K562 (cell line): ENCODE data around the gene GPR108. TPM values are rescaled to one million over a fixed set of nuclear protein-coding genes. Genes with fewer than 3 reads are reported as not detected.

Experiments
- CBX2 ChIP-seq: fragments of 200-600 bp; sonication (generic); IDR thresholded peaks from one replicate; pipeline ENCODE4 v1.6.1; 2012; ENCODE audit warnings: mild to moderate bottlenecking, low read length, inconsistent platforms; ENCODE audit not compliant: insufficient read depth, poor library complexity, severe bottlenecking
- FOXP1 ChIP-seq: sonication (generic); formaldehyde crosslinking; IDR thresholded peaks from 2 replicates; pipeline ENCODE4 v1.8.0; 2022; ENCODE audit warnings: mild to moderate bottlenecking, missing genetic modification reagents
- HOXB6 ChIP-seq: fragments of 250-450 bp; sonication (Bioruptor Pico); IDR thresholded peaks from 2 replicates; pipeline ENCODE4 v1.5.1; 2022; ENCODE audit warnings: mild to moderate bottlenecking, borderline replicate concordance
- LARP7 ChIP-seq: fragments of 450-650 bp; IDR thresholded peaks from 2 replicates; pipeline ENCODE4 v1.6.1; 2016
- MEF2A ChIP-seq: IDR thresholded peaks from 2 replicates; pipeline ENCODE4 v1.6.1; 2011; ENCODE audit warnings: low read depth, mild to moderate bottlenecking, low read length, moderate library complexity; ENCODE audit not compliant: control insufficient read depth
- NELFE ChIP-seq: IDR thresholded peaks from 2 replicates; pipeline ENCODE4 v1.6.1; 2011; ENCODE audit warnings: mild to moderate bottlenecking; ENCODE audit not compliant: insufficient read depth, insufficient read length
- NEUROD1 ChIP-seq: fragments of 150-350 bp; IDR thresholded peaks from 2 replicates; pipeline ENCODE4 v1.6.1; 2014; ENCODE audit warnings: borderline replicate concordance, low read length, low read depth; ENCODE audit not compliant: partially characterized antibody
- NR1H2 ChIP-seq: sonication (generic); formaldehyde crosslinking; IDR thresholded peaks from 2 replicates; pipeline ENCODE4 v1.4.0; 2020; ENCODE audit warnings: mild to moderate bottlenecking, missing genetic modification reagents
- NR4A1 ChIP-seq, 2 experiments: fragments of 250-450 bp in 1 of 2; fragments of 450-650 bp in 1 of 2; sonication (Bioruptor Pico) in 1 of 2; IDR thresholded peaks; 2 replicates each; pipeline versions ENCODE4 v1.4.0 to v1.6.1; 2016 to 2020; ENCODE audit warnings: mild to moderate bottlenecking in 2 of 2, missing compliant biosample characterization in 1 of 2, missing genetic modification characterization in 1 of 2, moderate library complexity in 1 of 2
- POLR2B ChIP-seq: fragments of 450-650 bp; IDR thresholded peaks from 2 replicates; pipeline ENCODE4 v1.6.1; 2018; ENCODE audit warnings: low read depth; ENCODE audit not compliant: partially characterized antibody
- POLR2G ChIP-seq: fragments of 200-400 bp; formaldehyde crosslinking; IDR thresholded peaks from 2 replicates; pipeline ENCODE4 v1.6.1; 2017; ENCODE audit warnings: low read depth, mild to moderate bottlenecking, antibody characterized with exemption, low read length, moderate library complexity
- POLR3A ChIP-seq: IDR thresholded peaks from 2 replicates; pipeline ENCODE4 v1.6.1; 2011; ENCODE audit warnings: borderline replicate concordance, mild to moderate bottlenecking, moderate library complexity; ENCODE audit not compliant: insufficient read length, insufficient read depth; ENCODE audit errors: extremely low read depth
- PTRF ChIP-seq: fragments of 450-650 bp; IDR thresholded peaks from 2 replicates; pipeline ENCODE4 v1.6.1; 2016; ENCODE audit warnings: mild to moderate bottlenecking, missing genetic modification characterization, missing compliant biosample characterization
- RBM14 ChIP-seq: fragments of 200-400 bp; formaldehyde crosslinking; IDR thresholded peaks from 2 replicates; pipeline ENCODE4 v1.6.1; 2018; ENCODE audit warnings: low read depth, mild to moderate bottlenecking, low read length, moderate library complexity, borderline replicate concordance; ENCODE audit not compliant: insufficient read depth
- SETDB1 ChIP-seq: IDR thresholded peaks from one replicate; pipeline ENCODE4 v1.6.1; 2012; ENCODE audit warnings: low read length, control low read depth, inconsistent platforms
- SMARCC2 ChIP-seq: fragments of 450-650 bp; IDR thresholded peaks from 2 replicates; pipeline ENCODE4 v1.6.1; 2017; ENCODE audit warnings: antibody characterized with exemption, moderate library complexity, mild to moderate bottlenecking, low read depth
- SRSF9 ChIP-seq: fragments of 200-400 bp; formaldehyde crosslinking; IDR thresholded peaks from 2 replicates; pipeline ENCODE4 v1.6.1; 2017; ENCODE audit warnings: low read depth, low read length, borderline replicate concordance
- ZKSCAN8 ChIP-seq: fragments of 200-800 bp; sonication (Bioruptor generic); IDR thresholded peaks from 2 replicates; pipeline ENCODE4 v1.6.1; 2016; ENCODE audit warnings: missing genetic modification characterization, missing compliant biosample characterization
- ZNF121 ChIP-seq: sonication (generic); formaldehyde crosslinking; conservative IDR thresholded peaks from 2 replicates; pipeline ENCODE4 v1.8.0; 2022; ENCODE audit warnings: missing genetic modification reagents
- ZNF354B ChIP-seq: fragments of 250-450 bp; sonication (Bioruptor Pico); IDR thresholded peaks from 2 replicates; pipeline ENCODE4 v1.4.0; 2020
- ZNF583 ChIP-seq: fragments of 250-450 bp; sonication (Bioruptor Pico); IDR thresholded peaks from 2 replicates; pipeline ENCODE4 v1.4.0; 2020
- ZNF76 ChIP-seq: fragments of 250-450 bp; sonication (Bioruptor Pico); IDR thresholded peaks from 2 replicates; pipeline ENCODE4 v1.4.0; 2020; ENCODE audit warnings: mild to moderate bottlenecking, moderate library complexity, borderline replicate concordance
- ZNF766 ChIP-seq: fragments of 200-800 bp; sonication (Bioruptor generic); conservative IDR thresholded peaks from 2 replicates; pipeline ENCODE4 v1.6.1; 2016; ENCODE audit warnings: missing genetic modification characterization, missing compliant biosample characterization
- polyA plus RNA-seq, 8 experiments: library from polyadenylated mRNA; depleted of rRNA in 4 of 8; stranded (reverse) in 5 of 8; unstranded in 3 of 8; fragments of >200 nt; fragmentation: Nextera tagmentation in 2 of 8; fragmentation: Illumina TruSeq in 1 of 8; extraction: Ambion mirVana in 2 of 8; extraction: Trizol in 1 of 8; gene quantifications; 2 replicates each; pipeline versions ENCODE4 v1.2.1 to v1.2.3, GENCODE V29; 2011 to 2014; ENCODE audit warnings: inconsistent platforms in 1 of 8, missing spikeins in 1 of 8
- total RNA-seq, 7 experiments: library from RNA; depleted of rRNA in 6 of 7; stranded (reverse); fragments of >200 nt in 6 of 7; fragmentation: Illumina TruSeq in 2 of 7; extraction: Trizol in 2 of 7; gene quantifications; 2 replicates each; pipeline versions ENCODE4 v1.2.1 to v1.2.3, GENCODE V29; 2011 to 2021; ENCODE audit warnings: low replicate concordance in 1 of 7
- TF ChIP-seq, protein P1 (sequence below): fragments of 450-650 bp; IDR thresholded peaks from 2 replicates; pipeline ENCODE4 v1.6.1; 2016; ENCODE audit warnings: missing biosample characterization, missing genetic modification characterization
- TF ChIP-seq, protein P2 (sequence below): sonication (generic); formaldehyde crosslinking; IDR thresholded peaks from 2 replicates; pipeline ENCODE4 v1.8.0; 2022; ENCODE audit warnings: mild to moderate bottlenecking, missing genetic modification reagents
- TF ChIP-seq, protein P3 (sequence below): fragments of 450-650 bp; IDR thresholded peaks from 2 replicates; pipeline ENCODE4 v1.6.1; 2016; ENCODE audit warnings: mild to moderate bottlenecking

GPR108 gene
- total and polyA plus RNA-seq, 9 of the 15 experiments (the other 6 are each of a cell fraction or from before 2014, with no cell fraction given) = 2.4 to 33.2 (median 24.4) TPM

DNA sequence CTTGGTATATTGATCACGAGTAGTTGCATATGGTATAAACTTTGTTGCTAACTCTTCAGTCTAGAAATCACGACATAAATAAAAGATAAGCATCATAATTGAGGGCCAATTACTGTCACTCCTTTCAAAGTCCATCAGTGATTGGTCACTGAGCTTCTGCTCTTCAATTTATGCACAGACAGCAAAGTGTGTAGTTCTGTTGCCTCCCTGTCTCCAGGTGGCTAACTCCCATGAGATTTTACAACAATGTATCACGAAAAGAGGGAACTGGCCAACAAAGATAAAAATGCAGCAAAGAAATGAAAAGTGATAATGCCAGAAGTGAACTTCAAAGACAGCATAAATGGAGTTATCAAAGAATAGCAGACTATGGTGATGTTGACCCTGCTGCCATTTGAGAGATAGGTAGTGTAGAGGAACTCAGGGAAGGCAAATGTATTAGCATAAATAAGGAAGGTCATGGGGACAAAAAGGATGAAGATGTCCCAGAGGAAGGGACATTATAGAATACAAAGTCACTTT is 54.7 kb downstream of the GPR108 start (continued):
- TF ChIP-seq NR4A1 (CRISPR knock-in tag; IDR thresholded peaks at IDR 0.05) (no peak), NR4A1 (tag; IDR thresholded peaks at IDR 0.05) (0 out of 2 replicates have a peak, but pooled peaks have one; percentile 64), ZNF121 (CRISPR knock-in tag) (no peak), ZKSCAN8 (CRISPR knock-in tag) (no peak), PTRF (tag) (no peak), ZNF76 (CRISPR knock-in tag) (no peak), NEUROD1 (no peak), HOXB6 (CRISPR knock-in tag) (no peak), SETDB1 (no peak), SMARCC2 (0 out of 2 replicates have a peak, but pooled peaks have one; percentile 54), POLR2B (no peak), RBM14 (no peak), ZNF583 (CRISPR knock-in tag) (no peak), CBX2 (no peak), POLR3A (no peak), SRSF9 (no peak), ZNF766 (CRISPR knock-in tag) (no peak), MEF2A (no peak), POLR2G (no peak), LARP7 (no peak), FOXP1 (CRISPR knock-in tag) (no peak), NELFE (no peak), NR1H2 (CRISPR knock-in tag) (no peak), ZNF354B (no peak)
- TF ChIP-seq, protein P1, sequence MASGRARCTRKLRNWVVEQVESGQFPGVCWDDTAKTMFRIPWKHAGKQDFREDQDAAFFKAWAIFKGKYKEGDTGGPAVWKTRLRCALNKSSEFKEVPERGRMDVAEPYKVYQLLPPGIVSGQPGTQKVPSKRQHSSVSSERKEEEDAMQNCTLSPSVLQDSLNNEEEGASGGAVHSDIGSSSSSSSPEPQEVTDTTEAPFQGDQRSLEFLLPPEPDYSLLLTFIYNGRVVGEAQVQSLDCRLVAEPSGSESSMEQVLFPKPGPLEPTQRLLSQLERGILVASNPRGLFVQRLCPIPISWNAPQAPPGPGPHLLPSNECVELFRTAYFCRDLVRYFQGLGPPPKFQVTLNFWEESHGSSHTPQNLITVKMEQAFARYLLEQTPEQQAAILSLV (tag) = no peak
- TF ChIP-seq, protein P2, sequence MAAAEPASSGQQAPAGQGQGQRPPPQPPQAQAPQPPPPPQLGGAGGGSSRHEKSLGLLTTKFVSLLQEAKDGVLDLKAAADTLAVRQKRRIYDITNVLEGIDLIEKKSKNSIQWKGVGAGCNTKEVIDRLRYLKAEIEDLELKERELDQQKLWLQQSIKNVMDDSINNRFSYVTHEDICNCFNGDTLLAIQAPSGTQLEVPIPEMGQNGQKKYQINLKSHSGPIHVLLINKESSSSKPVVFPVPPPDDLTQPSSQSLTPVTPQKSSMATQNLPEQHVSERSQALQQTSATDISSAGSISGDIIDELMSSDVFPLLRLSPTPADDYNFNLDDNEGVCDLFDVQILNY (CRISPR knock-in tag) = no peak
- TF ChIP-seq, protein P3, sequence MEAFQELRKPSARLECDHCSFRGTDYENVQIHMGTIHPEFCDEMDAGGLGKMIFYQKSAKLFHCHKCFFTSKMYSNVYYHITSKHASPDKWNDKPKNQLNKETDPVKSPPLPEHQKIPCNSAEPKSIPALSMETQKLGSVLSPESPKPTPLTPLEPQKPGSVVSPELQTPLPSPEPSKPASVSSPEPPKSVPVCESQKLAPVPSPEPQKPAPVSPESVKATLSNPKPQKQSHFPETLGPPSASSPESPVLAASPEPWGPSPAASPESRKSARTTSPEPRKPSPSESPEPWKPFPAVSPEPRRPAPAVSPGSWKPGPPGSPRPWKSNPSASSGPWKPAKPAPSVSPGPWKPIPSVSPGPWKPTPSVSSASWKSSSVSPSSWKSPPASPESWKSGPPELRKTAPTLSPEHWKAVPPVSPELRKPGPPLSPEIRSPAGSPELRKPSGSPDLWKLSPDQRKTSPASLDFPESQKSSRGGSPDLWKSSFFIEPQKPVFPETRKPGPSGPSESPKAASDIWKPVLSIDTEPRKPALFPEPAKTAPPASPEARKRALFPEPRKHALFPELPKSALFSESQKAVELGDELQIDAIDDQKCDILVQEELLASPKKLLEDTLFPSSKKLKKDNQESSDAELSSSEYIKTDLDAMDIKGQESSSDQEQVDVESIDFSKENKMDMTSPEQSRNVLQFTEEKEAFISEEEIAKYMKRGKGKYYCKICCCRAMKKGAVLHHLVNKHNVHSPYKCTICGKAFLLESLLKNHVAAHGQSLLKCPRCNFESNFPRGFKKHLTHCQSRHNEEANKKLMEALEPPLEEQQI = peak; percentile 81
